ENCODE data around the gene SNX7. TPM values are rescaled to one million over a fixed set of nuclear protein-coding genes. Genes with fewer than 3 reads are reported as not detected.
A peak's percentile ranks its signal among the peaks of the same experiment; 100 is the strongest.

SNX7 gene
- total RNA-seq, 2 donors from 2014 or later: 8.6 to 16.1 TPM

DNA sequence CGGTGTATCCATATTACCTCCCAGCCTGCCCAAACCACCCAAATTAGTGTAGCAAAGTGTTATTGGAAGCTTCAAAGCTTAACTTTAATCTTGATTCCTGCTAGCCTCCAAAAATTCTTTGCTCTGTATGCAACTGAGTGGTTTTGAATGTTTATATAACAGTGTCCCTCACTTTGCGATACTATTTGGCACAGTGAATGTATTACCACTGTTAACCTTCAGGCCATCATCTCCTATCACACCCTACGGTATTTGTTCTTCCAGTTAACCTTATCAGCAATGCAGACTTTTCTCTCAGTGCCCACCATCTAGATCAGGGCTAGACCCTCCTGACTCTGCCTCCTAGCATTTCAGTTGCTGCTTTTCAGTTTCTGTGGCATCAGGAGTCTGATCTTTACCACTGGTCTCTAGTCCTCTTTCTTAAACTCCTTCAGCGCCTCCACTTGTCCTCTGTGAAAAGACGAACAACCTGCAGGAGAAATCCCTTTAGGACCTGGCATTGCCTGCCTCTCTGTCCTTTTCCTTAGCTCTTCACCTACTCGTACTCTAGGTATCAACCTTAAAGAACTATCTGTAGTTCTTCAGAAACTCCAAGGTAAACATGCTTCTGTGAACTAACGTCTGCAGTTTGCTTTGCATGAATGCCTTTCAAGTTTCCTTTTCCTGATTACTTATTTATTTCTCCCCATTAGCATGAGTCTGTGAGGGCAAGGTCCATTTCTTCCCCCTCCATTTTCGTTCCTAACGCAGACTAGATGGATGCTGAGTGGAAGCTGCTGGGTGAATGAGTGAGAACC lies 71.7 kb downstream of the SNX7 start:
- DNase-seq (peak in 1 of 4 donors; percentile 2), ATAC-seq (peak; percentile 82)
- Histone ChIP-seq H3K4me3 (no peak overlapping the region), H3K36me3 (replicated peaks in 1 of 2; ENCODE audit: insufficient read depth in 1 of 2, low read depth in 2 of 2) (no peaks in the 10 kb centered on the region), H3K4me1 (peaks cover 17% of the 10 kb centered on the region), H3K27me3 (no peaks in the 10 kb centered on the region), H3K9me3 (no peaks in the 10 kb centered on the region), H3K27ac (no peak overlapping the region)
- TF ChIP-seq, protein P1, sequence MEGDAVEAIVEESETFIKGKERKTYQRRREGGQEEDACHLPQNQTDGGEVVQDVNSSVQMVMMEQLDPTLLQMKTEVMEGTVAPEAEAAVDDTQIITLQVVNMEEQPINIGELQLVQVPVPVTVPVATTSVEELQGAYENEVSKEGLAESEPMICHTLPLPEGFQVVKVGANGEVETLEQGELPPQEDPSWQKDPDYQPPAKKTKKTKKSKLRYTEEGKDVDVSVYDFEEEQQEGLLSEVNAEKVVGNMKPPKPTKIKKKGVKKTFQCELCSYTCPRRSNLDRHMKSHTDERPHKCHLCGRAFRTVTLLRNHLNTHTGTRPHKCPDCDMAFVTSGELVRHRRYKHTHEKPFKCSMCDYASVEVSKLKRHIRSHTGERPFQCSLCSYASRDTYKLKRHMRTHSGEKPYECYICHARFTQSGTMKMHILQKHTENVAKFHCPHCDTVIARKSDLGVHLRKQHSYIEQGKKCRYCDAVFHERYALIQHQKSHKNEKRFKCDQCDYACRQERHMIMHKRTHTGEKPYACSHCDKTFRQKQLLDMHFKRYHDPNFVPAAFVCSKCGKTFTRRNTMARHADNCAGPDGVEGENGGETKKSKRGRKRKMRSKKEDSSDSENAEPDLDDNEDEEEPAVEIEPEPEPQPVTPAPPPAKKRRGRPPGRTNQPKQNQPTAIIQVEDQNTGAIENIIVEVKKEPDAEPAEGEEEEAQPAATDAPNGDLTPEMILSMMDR (IDR thresholded peaks at IDR 0.05): no peak
- TF ChIP-seq POLR2A (IDR thresholded peaks at IDR 0.05): no peak
- 15 to 34% methylated on average over 9 of the region's 9 CpGs for WGBS, 2 donors
- intact Hi-C loops (cut with DNase I): no loop called here

DNA sequence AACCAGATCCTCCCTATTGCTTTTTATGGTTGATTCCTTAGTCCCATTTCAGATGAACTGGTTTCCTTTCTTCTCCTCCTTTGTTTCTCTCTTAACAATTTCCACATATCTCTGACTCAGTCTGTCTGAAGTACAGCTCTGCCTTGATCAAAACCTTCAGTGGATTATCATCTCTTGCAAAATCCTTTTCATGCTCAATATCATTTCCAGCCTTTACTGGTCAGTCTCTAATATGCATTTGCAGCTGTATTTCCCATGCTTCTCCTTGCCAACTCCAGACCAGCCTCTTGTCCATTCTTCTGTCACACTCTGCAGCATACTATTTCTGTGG lies 72.2 kb downstream of the SNX7 start:
- Histone ChIP-seq H3K4me3 (no peak overlapping the region), H3K27ac (no peak overlapping the region), H3K36me3 (replicated peaks in 1 of 2; ENCODE audit: insufficient read depth in 1 of 2, low read depth in 2 of 2) (no peaks in the 10 kb centered on the region), H3K9me3 (no peaks in the 10 kb centered on the region), H3K27me3 (no peaks in the 10 kb centered on the region), H3K4me1 (peaks cover 17% of the 10 kb centered on the region)
- ATAC-seq (no peak), DNase-seq (no peak)
- TF ChIP-seq POLR2A (IDR thresholded peaks at IDR 0.05): no peak
- TF ChIP-seq, protein P1 (IDR thresholded peaks at IDR 0.05): no peak
- intact Hi-C loops (cut with DNase I): no loop called here

GRCh38 chr1:98735756-98736155 lies 74.2 kb downstream of the SNX7 start:
- H3K27me3 ChIP-seq: no peaks in the 10 kb centered on the region
- no peak for TF ChIP-seq POLR2A (IDR thresholded peaks at IDR 0.05)
- TF ChIP-seq, protein P1 (IDR thresholded peaks at IDR 0.05): no peak
- intact Hi-C loops (cut with DNase I): no loop called here
- H3K4me3 ChIP-seq: no peak overlapping the region
- H3K9me3 ChIP-seq: no peaks in the 10 kb centered on the region
- DNase-seq: no peak
- H3K36me3 ChIP-seq (replicated peaks in 1 of 2; ENCODE audit: insufficient read depth in 1 of 2, low read depth in 2 of 2): no peaks in the 10 kb centered on the region
- no peak for ATAC-seq
- peaks cover 17% of the 10 kb centered on the region for H3K4me1 ChIP-seq
- H3K27ac ChIP-seq: no peak overlapping the region

DNA sequence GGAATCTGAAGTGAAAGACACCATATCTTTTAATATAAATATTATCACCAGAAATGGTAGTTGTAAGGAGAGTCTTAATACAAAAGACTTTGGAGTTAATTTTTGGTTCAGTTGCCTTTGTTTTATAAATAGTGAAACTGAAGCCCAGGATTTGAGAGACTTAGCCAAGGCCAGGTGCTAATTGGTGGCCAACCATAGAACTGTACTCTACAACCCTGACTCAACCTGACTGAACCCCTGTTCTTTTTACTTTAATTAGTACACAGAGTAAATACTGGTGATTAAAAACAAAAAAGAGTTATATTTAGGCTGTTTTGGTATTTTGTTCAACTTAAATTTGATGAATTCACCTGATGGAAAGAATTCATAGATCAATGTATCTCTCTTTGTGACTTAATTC lies 76.3 kb downstream of the SNX7 start:
- Histone ChIP-seq H3K4me1 (peaks cover 11% of the 10 kb centered on the region), H3K36me3 (replicated peaks in 1 of 2; ENCODE audit: insufficient read depth in 1 of 2, low read depth in 2 of 2) (no peaks in the 10 kb centered on the region), H3K27ac (no peak overlapping the region), H3K9me3 (no peaks in the 10 kb centered on the region), H3K27me3 (no peaks in the 10 kb centered on the region), H3K4me3 (no peak overlapping the region)
- DNase-seq (no peak), ATAC-seq (no peak)
- intact Hi-C loops (cut with DNase I): no loop called here
- TF ChIP-seq, protein P1 (IDR thresholded peaks at IDR 0.05): no peak
- no peak for TF ChIP-seq POLR2A (IDR thresholded peaks at IDR 0.05)

DNA sequence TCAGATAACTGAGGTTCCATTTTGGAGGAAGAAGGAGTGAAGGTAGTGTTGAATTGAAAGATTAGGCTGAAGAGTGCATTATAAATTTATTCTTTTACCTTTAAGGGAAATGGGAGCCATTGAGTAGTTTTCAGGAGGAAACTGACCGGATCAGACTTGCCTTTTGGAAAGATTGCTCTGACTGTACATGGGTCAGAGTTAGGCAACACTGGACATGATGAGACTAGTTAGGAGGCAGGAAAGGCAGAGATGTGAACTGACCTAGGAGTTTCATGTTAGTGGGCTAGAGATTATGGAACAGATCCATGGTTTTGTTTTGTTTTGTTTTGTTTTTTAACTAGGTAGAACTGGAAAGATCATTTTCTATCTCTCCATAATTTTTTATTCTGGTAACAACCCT lies 78.2 kb downstream of the SNX7 start:
- Histone ChIP-seq H3K36me3 (replicated peaks in 1 of 2; ENCODE audit: insufficient read depth in 1 of 2, low read depth in 2 of 2) (no peaks in the 10 kb centered on the region), H3K4me1 (no peaks in the 10 kb centered on the region), H3K27me3 (no peaks in the 10 kb centered on the region), H3K4me3 (no peak overlapping the region), H3K27ac (no peak overlapping the region), H3K9me3 (no peaks in the 10 kb centered on the region)
- ATAC-seq: no peak
- TF ChIP-seq, protein P1 (IDR thresholded peaks at IDR 0.05): no peak
- no peak for TF ChIP-seq POLR2A (IDR thresholded peaks at IDR 0.05)
- no peak for DNase-seq
- 88 to 92% methylated on average over 1 of the region's 1 CpG for WGBS, 2 donors
- intact Hi-C loops (cut with DNase I): no loop called here

Data from body of pancreas (tissue), 4 donors.